K562 (cell line): ENCODE measurements around the gene EPHA2. TPM values are rescaled to one million over a fixed set of nuclear protein-coding genes. Genes with fewer than 3 reads are reported as not detected.

Source experiments
- ATAC-seq: fragments of 200-7000 bp; cut with Tn5 transposase; 3 replicates; pipeline ENCODE4 v1.9.1; 2020; ENCODE audit warnings: moderate library complexity
- BruUV-seq: library from RNA; stranded (reverse); fragments of 400-500 nt; replicated peaks from 2 replicates; lab custom pipeline; 2021; lab: Mats Ljungman, UMichigan
- CTCF ChIA-PET: fragments of 300-600 bp; formaldehyde crosslinking; extraction: SDS; loops from one replicate; lab custom pipeline; 2021; ENCODE audit warnings: low intra/inter-chr PET ratio; lab: Yijun Ruan, JAX
- POLR2A ChIA-PET: fragments of 300-600, 350-650 bp; sonication (Branson Sonifier 250); formaldehyde crosslinking; extraction: SDS; loops from one replicate; lab custom pipeline; 2021; ENCODE audit warnings: antibody characterized with exemption, inconsistent platforms; lab: Yijun Ruan, JAX
- DNase-seq, 4 experiments: peaks; one replicate each; pipeline versions ENCODE4 v3.0.0 to v3.0.0-alpha.2; 2011 to 2018; ENCODE audit warnings: low spot score in 3 of 4, mixed read lengths in 3 of 4; ENCODE audit errors: extremely low read depth in 1 of 4
- FAIRE-seq: peaks from 2 replicates; lab custom pipeline; 2011; peaks lifted over from hg19 to GRCh38; lab: Jason Lieb, UNC
- H2AFZ ChIP-seq: 2 replicates; pipeline ENCODE4 v1.6.0; 2011; ENCODE audit warnings: low read depth, low read length, control low read depth, inconsistent platforms
- H3K27ac ChIP-seq: fragments of 200-600 bp; 3 replicates; pipeline ENCODE4 v1.8.0; 2011; ENCODE audit warnings: low read depth, mild to moderate bottlenecking, control low read depth, inconsistent platforms, low read length, moderate library complexity, mixed read lengths; ENCODE audit errors: extremely low read depth
- H3K27me3 ChIP-seq, 2 experiments: fragments of 300-600 bp in 1 of 2; 2 replicates in 1 of 2; 3 replicates in 1 of 2; pipeline versions ENCODE4 v1.6.0 to v1.8.0; 2011; ENCODE audit warnings: inconsistent platforms in 2 of 2, low read length in 2 of 2, mild to moderate bottlenecking in 1 of 2, mixed read lengths in 1 of 2, moderate library complexity in 1 of 2; ENCODE audit not compliant: control insufficient read depth in 2 of 2, insufficient read depth in 2 of 2
- H3K36me3 ChIP-seq: fragments of 300-600 bp; 3 replicates; pipeline ENCODE4 v1.8.0; 2011; ENCODE audit warnings: mild to moderate bottlenecking, low read length, inconsistent platforms; ENCODE audit not compliant: control insufficient read depth, insufficient read depth
- H3K4me1 ChIP-seq, 2 experiments: fragments of 200-600 bp in 1 of 2; replicated peaks in 1 of 2; 2 replicates in 1 of 2; 3 replicates in 1 of 2; pipeline versions ENCODE4 v1.5.1 to v1.8.0; 2011; ENCODE audit warnings: inconsistent platforms in 2 of 2, low read length in 2 of 2, mild to moderate bottlenecking in 1 of 2, mixed read lengths in 1 of 2, moderate library complexity in 1 of 2; ENCODE audit not compliant: control insufficient read depth in 2 of 2, insufficient read depth in 2 of 2
- H3K4me2 ChIP-seq: 2 replicates; pipeline ENCODE4 v1.6.1; 2011; ENCODE audit warnings: low read length, control low read depth, inconsistent platforms, mixed read lengths; ENCODE audit not compliant: insufficient read depth
- H3K4me3 ChIP-seq: fragments of 200-600 bp; sonication (generic), shearing (Covaris generic); 2 replicates; pipeline ENCODE4 v1.5.1; 2016; ENCODE audit warnings: control low read depth, inconsistent platforms
- H3K79me2 ChIP-seq: fragments of 200-600 bp; 3 replicates; pipeline ENCODE4 v1.8.0; 2011; ENCODE audit warnings: low read length, inconsistent platforms; ENCODE audit not compliant: control insufficient read depth, insufficient read depth
- H3K9ac ChIP-seq, 2 experiments: 2 replicates each; pipeline versions ENCODE4 v1.6.0 to v1.6.1; 2011; ENCODE audit warnings: low read depth in 2 of 2, low read length in 2 of 2, control low read depth in 1 of 2, inconsistent platforms in 1 of 2, mild to moderate bottlenecking in 1 of 2, mixed read lengths in 1 of 2; ENCODE audit not compliant: insufficient read depth in 1 of 2
- H3K9me1 ChIP-seq: one replicate; pipeline ENCODE4 v1.6.0; 2011; ENCODE audit warnings: inconsistent platforms, mild to moderate bottlenecking, low read length, moderate library complexity; ENCODE audit not compliant: control insufficient read depth, insufficient read depth
- H3K9me3 ChIP-seq: replicated peaks from 2 replicates; pipeline ENCODE4 v1.5.1; 2011; ENCODE audit warnings: low read depth, low read length, inconsistent platforms; ENCODE audit not compliant: control insufficient read depth, insufficient read depth
- H4K20me1 ChIP-seq: replicated peaks from 2 replicates; pipeline ENCODE4 v1.6.1; 2011; ENCODE audit warnings: low read length, inconsistent platforms, mixed read lengths; ENCODE audit not compliant: control insufficient read depth, insufficient read depth
- FOSL1 ChIP-seq: fragments of 200-800 bp; sonication (Bioruptor generic); conservative IDR thresholded peaks from 2 replicates; pipeline ENCODE4 v1.6.1; 2016; ENCODE audit warnings: missing genetic modification characterization, missing compliant biosample characterization
- HDGF ChIP-seq: fragments of 450-650 bp; IDR thresholded peaks from 2 replicates; pipeline ENCODE4 v1.6.1; 2016
- HLTF ChIP-seq: fragments of 450-650 bp; IDR thresholded peaks from 2 replicates; pipeline ENCODE4 v1.6.1; 2016
- HNRNPLL ChIP-seq: fragments of 200-400 bp; formaldehyde crosslinking; IDR thresholded peaks from 2 replicates; pipeline ENCODE4 v1.6.1; 2017; ENCODE audit warnings: low read length, low read depth, mild to moderate bottlenecking; ENCODE audit not compliant: poor library complexity, severe bottlenecking
- KAT8 ChIP-seq: fragments of 450-650 bp; IDR thresholded peaks from 2 replicates; pipeline ENCODE4 v1.6.1; 2016; ENCODE audit warnings: low read depth, mild to moderate bottlenecking
- PHTF2 ChIP-seq: fragments of 250-450 bp; sonication (Bioruptor Pico); IDR thresholded peaks from 2 replicates; pipeline ENCODE4 v1.5.0; 2021; ENCODE audit warnings: mild to moderate bottlenecking
- ZFP36 ChIP-seq: fragments of 150-350 bp; IDR thresholded peaks from 2 replicates; pipeline ENCODE4 v1.6.1; 2018; ENCODE audit warnings: low read length, low read depth; ENCODE audit not compliant: partially characterized antibody
- ZKSCAN8 ChIP-seq: fragments of 200-800 bp; sonication (Bioruptor generic); IDR thresholded peaks from 2 replicates; pipeline ENCODE4 v1.6.1; 2016; ENCODE audit warnings: missing genetic modification characterization, missing compliant biosample characterization
- ZNF24 ChIP-seq: fragments of 450-650 bp; IDR thresholded peaks from 2 replicates; pipeline ENCODE4 v1.6.1; 2016
- ZNF354B ChIP-seq: fragments of 250-450 bp; sonication (Bioruptor Pico); IDR thresholded peaks from 2 replicates; pipeline ENCODE4 v1.4.0; 2020
- ZNF830 ChIP-seq: fragments of 250-450 bp; sonication (Bioruptor Pico); IDR thresholded peaks from 2 replicates; pipeline ENCODE4 v1.5.0; 2021; ENCODE audit warnings: mild to moderate bottlenecking
- WGBS: fragments of 100-300 bp; shearing (Covaris generic); methylation state at CpG from one replicate; pipeline ENCODE4 v1.1.6; 2016; ENCODE audit warnings: low coverage, mixed read lengths; ENCODE audit not compliant: insufficient coverage; ENCODE audit errors: missing lambda C conversion rate; 5-methylcytosine and 5-hydroxymethylcytosine counted together
- in situ Hi-C: fragments of 300-500 bp; cut with MboI; formaldehyde crosslinking; loops from 4 replicates; pipeline ENCODE4 v1.15.0; 2018; ENCODE audit warnings: inconsistent platforms, mixed read lengths
- intact Hi-C: fragments of 100-400 bp; cut with micrococcal nuclease; formaldehyde crosslinking; loops from 2 replicates; pipeline ENCODE4 v1.14.2; 2022
- polyA plus RNA-seq, 8 experiments: library from polyadenylated mRNA; depleted of rRNA in 4 of 8; stranded (reverse) in 5 of 8; unstranded in 3 of 8; fragments of >200 nt; fragmentation: Nextera tagmentation in 2 of 8; fragmentation: Illumina TruSeq in 1 of 8; extraction: Ambion mirVana in 2 of 8; extraction: Trizol in 1 of 8; gene quantifications; 2 replicates each; pipeline versions ENCODE4 v1.2.1 to v1.2.3, GENCODE V29; 2011 to 2014; ENCODE audit warnings: inconsistent platforms in 1 of 8, missing spikeins in 1 of 8
- total RNA-seq, 7 experiments: library from RNA; depleted of rRNA in 6 of 7; stranded (reverse); fragments of >200 nt in 6 of 7; fragmentation: Illumina TruSeq in 2 of 7; extraction: Trizol in 2 of 7; gene quantifications; 2 replicates each; pipeline versions ENCODE4 v1.2.1 to v1.2.3, GENCODE V29; 2011 to 2021; ENCODE audit warnings: low replicate concordance in 1 of 7
- TF ChIP-seq, protein P1 (sequence below): fragments of 200-800 bp; sonication (Bioruptor generic); IDR thresholded peaks from 2 replicates; pipeline ENCODE4 v1.6.1; 2017; ENCODE audit warnings: missing genetic modification characterization, missing compliant biosample characterization
- TF ChIP-seq, protein P2 (sequence below): fragments of 450-650 bp; formaldehyde crosslinking; IDR thresholded peaks from 2 replicates; pipeline ENCODE4 v1.4.0; 2020; ENCODE audit warnings: mild to moderate bottlenecking, moderate library complexity
- TF ChIP-seq, protein P3 (sequence below): sonication (generic); formaldehyde crosslinking; IDR thresholded peaks from 2 replicates; pipeline ENCODE4 v1.4.0; 2020; ENCODE audit warnings: mild to moderate bottlenecking, missing genetic modification reagents
- TF ChIP-seq, protein P4 (sequence below): fragments of 150-350 bp; conservative IDR thresholded peaks from 2 replicates; pipeline ENCODE4 v1.6.1; 2014; ENCODE audit warnings: low read length

EPHA2 gene
- total and polyA plus RNA-seq, 9 of the 15 experiments (the other 6 are each of a cell fraction or from before 2014, with no cell fraction given), result 0.04 to 0.40 (median 0.07) TPM; not detected in 4

DNA sequence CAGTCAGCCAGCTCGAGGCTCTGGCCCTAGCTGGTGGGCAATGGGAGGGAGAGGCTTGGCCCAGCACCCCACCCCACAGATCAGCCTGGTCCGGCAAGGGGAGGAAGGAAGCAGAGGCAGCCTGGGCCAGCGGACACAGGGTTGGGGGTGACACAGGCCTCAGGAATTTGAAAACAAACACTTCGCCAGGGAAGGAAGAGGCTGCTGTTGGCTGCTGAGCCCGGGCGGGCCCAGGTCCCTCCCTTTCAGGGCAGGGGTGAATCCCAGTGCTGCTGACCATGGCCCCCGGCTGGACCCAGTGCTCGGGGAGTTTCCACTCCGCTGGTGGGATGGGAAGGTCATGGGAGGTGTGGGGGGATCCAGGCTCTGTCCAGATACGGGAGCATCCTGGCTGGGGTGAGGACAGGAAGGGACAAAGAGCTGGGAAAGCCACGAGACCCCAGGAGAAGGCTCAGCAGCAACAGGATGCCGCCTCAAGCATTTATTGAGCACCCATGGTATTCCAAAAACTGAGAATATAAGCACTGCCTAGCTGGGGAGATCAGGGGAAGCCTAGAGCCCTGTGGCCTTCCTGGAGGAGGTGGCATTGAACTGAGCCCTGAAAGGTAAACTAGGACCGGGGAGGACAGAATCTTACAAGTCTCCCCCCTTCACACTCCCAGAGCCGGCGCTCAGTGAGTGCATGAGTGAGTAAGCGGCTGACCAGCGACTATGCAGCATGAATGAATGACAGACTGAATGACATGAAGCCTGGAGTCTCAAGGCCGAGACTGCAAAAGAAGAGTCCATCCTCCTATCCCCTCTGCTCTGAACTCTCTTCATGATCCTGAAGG is 26.2 kb upstream of the EPHA2 start:
- in situ Hi-C loops, result no loop called here
- DNase-seq (no peak), ATAC-seq (no peak; the same call in 2 of the 3 replicates), FAIRE-seq (no peak)
- no TSS peak for BruUV-seq
- Histone ChIP-seq H3K9ac (peak overlapping the region in 1 of 2 experiments; percentile 63; a peak in 1 of 4 replicates), H3K27ac (no peak overlapping the region), H3K36me3 (no peaks in the 10 kb centered on the region), H3K9me1 (no peaks in the 10 kb centered on the region), H3K9me3 (no peaks in the 10 kb centered on the region), H3K4me1 (peaks cover 0 to 23% of the 10 kb centered on the region in 2 experiments; a peak in 3 of 5 replicates), H4K20me1 (no peaks in the 10 kb centered on the region), H3K79me2 (no peaks in the 10 kb centered on the region), H3K27me3 (no peaks in the 10 kb centered on the region), H3K4me3 (no peak overlapping the region), H2AFZ (no peak overlapping the region), H3K4me2 (no peak overlapping the region)
- ChIA-PET POLR2A (interaction anchor here (0.6 to 1.2 kb wide), 3 partner anchors 10 to 1315 kb away, joined by 3 to 6 read pairs (median 4); no protein-coding TSS in a partner anchor), CTCF (no interaction called here)
- WGBS, result 66% methylated on average over 18 of the region's 18 CpGs
- intact Hi-C loops, result no loop called here
- TF ChIP-seq HDGF (no peak), PHTF2 (CRISPR knock-in tag) (no peak), HNRNPLL (no peak), ZKSCAN8 (CRISPR knock-in tag) (0 out of 2 replicates have a peak, but pooled peaks have one; percentile 65), KAT8 (no peak), ZNF354B (CRISPR knock-in tag) (no peak), ZFP36 (peak; percentile 91), ZNF24 (peak; percentile 79), HLTF (no peak), ZNF830 (CRISPR knock-in tag) (no peak), FOSL1 (tag) (peak; percentile 69)
- TF ChIP-seq, protein P1, sequence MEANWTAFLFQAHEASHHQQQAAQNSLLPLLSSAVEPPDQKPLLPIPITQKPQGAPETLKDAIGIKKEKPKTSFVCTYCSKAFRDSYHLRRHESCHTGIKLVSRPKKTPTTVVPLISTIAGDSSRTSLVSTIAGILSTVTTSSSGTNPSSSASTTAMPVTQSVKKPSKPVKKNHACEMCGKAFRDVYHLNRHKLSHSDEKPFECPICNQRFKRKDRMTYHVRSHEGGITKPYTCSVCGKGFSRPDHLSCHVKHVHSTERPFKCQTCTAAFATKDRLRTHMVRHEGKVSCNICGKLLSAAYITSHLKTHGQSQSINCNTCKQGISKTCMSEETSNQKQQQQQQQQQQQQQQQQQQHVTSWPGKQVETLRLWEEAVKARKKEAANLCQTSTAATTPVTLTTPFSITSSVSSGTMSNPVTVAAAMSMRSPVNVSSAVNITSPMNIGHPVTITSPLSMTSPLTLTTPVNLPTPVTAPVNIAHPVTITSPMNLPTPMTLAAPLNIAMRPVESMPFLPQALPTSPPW (CRISPR knock-in tag), result no peak
- TF ChIP-seq, protein P2, sequence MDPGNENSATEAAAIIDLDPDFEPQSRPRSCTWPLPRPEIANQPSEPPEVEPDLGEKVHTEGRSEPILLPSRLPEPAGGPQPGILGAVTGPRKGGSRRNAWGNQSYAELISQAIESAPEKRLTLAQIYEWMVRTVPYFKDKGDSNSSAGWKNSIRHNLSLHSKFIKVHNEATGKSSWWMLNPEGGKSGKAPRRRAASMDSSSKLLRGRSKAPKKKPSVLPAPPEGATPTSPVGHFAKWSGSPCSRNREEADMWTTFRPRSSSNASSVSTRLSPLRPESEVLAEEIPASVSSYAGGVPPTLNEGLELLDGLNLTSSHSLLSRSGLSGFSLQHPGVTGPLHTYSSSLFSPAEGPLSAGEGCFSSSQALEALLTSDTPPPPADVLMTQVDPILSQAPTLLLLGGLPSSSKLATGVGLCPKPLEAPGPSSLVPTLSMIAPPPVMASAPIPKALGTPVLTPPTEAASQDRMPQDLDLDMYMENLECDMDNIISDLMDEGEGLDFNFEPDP (CRISPR knock-in tag), result no peak
- TF ChIP-seq, protein P3, sequence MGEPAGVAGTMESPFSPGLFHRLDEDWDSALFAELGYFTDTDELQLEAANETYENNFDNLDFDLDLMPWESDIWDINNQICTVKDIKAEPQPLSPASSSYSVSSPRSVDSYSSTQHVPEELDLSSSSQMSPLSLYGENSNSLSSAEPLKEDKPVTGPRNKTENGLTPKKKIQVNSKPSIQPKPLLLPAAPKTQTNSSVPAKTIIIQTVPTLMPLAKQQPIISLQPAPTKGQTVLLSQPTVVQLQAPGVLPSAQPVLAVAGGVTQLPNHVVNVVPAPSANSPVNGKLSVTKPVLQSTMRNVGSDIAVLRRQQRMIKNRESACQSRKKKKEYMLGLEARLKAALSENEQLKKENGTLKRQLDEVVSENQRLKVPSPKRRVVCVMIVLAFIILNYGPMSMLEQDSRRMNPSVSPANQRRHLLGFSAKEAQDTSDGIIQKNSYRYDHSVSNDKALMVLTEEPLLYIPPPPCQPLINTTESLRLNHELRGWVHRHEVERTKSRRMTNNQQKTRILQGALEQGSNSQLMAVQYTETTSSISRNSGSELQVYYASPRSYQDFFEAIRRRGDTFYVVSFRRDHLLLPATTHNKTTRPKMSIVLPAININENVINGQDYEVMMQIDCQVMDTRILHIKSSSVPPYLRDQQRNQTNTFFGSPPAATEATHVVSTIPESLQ, result no peak
- TF ChIP-seq, protein P4, sequence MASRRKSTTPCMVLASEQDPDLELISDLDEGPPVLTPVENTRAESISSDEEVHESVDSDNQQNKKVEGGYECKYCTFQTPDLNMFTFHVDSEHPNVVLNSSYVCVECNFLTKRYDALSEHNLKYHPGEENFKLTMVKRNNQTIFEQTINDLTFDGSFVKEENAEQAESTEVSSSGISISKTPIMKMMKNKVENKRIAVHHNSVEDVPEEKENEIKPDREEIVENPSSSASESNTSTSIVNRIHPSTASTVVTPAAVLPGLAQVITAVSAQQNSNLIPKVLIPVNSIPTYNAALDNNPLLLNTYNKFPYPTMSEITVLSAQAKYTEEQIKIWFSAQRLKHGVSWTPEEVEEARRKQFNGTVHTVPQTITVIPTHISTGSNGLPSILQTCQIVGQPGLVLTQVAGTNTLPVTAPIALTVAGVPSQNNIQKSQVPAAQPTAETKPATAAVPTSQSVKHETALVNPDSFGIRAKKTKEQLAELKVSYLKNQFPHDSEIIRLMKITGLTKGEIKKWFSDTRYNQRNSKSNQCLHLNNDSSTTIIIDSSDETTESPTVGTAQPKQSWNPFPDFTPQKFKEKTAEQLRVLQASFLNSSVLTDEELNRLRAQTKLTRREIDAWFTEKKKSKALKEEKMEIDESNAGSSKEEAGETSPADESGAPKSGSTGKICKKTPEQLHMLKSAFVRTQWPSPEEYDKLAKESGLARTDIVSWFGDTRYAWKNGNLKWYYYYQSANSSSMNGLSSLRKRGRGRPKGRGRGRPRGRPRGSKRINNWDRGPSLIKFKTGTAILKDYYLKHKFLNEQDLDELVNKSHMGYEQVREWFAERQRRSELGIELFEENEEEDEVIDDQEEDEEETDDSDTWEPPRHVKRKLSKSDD, result no peak
